GM19239 (cell line): Measurements from ENCODE around the gene CTSD.

Experiments
- DNase-seq: peaks from one replicate; pipeline ENCODE4 v3.0.0; 2011; ENCODE audit warnings: low spot score; ENCODE audit not compliant: insufficient read length
- FAIRE-seq: peaks from 2 replicates; lab custom pipeline; 2011; peaks lifted over from hg19 to GRCh38; lab: Jason Lieb, UNC

Gene CTSD

DNA sequence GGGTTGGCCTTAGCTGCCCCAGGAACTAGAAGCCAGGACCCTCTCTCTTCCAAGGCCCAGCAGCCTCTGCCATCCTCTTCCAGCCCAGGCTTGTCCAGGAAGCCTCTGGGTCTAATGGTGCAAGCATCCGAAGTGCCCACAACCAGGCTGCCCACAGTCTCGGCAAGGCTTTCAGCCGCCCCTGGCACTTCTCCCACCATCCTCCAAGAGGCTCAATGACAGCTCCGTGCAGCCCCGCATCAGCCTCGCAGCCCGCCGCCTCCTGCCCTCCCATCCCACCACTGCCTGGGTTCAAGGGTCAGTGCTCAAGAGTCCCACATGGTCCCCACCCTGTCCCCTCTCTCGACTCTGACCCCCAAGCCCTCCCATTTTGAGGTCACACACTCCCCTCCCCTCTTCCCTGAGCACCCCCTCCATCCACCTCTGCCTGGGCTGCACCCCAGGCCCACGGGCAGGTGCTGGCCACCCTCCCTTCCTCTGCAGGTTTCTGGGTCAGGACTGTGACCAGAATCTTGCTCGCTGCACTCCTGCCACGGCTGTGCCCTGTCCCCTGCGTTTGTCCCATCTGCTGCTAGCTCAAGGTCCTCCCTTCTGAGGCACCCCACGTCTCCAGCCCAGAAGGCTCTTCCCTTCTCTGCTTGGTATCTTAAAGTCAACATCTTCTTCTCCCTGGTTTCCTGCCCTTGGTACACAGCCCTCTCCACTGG is 30.6 kb downstream of the CTSD start:
- DNase-seq (no peak), FAIRE-seq (no peak)

DNA sequence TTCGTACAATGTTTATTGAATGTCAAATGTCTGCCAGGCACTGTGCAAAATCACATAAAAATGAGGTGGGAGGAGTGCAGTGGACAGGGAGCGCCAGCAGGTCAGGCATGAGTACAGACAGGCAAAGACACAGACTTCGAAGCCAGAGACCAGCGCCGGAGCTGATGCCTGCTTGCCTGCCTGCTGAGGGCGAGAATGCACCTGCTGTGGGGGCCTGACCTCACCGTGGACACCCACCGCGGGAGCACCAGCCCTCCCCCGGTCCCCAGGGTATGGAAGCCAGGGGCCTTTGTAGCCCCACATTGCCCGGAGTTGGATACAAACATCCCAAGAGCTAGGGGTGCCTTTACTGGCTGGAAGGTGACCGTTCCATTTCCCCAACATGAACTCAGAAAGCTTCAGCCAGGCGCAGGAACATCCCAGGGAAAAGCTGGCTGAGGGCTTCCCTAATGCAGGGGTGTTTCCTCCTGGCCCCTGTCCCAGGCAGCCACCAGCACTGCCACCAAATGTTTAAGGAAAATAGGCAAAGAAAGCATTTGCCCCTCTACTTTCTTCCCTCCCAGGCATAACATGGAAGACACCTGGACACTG is 31.2 kb downstream of the CTSD start:
- FAIRE-seq = no peak
- no peak for DNase-seq

DNA sequence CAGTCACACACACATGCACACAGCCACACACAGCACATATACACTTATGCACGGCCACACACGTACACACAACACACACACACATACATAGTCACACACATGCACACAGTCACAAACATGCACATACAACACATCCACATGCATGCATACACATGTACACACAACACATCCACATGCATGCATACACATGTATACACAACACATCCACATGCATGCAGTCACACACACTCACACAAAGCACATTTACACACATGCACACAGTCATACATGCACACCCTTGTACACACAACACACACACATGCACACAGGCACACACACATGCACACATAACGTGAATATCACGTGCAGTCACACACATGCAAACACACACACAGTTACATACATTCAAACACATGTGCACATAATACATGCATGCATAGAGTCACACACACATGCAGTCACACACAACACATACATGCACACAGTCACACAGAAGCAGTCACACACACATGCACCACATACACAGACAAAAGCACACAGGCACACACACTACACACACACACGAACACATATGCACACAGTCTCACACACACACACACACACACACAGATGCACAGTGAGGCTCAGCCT is 32.2 kb downstream of the CTSD start:
- DNase-seq (no peak), FAIRE-seq (no peak)

DNA sequence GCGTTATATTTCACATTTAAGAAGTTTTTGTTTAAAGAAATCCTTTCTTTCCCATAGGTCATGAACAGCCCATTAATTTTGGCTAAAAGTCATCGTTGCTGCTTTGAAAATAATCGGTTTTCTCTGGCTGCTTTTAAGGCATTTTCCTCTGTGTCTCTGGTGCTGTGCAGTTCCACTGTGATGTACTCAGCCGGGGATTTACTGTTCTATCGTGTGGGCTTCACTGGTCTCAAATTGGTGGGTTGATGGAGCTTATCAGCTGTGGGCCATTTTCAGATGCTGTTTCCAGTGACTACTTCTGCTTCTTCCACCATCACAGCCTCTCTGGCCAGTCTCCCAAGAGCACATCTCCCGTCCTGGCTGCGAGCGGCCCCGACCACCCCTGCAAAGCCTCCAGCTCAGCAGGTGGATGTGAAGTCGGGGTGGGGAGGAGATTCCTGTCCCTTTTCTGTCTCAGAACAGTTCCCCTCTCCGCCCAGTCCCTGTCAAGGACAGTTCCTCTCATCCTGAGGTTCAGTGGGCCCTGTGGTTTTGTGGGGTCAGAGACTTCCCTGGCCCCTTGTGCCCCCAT is 33.6 kb downstream of the CTSD start:
- no peak for DNase-seq
- FAIRE-seq = no peak

- FAIRE-seq (no peak), DNase-seq (no peak)
Observed at GRCh38 chr11:1729692-1730011, 34.1 kb downstream of the CTSD start.

DNA sequence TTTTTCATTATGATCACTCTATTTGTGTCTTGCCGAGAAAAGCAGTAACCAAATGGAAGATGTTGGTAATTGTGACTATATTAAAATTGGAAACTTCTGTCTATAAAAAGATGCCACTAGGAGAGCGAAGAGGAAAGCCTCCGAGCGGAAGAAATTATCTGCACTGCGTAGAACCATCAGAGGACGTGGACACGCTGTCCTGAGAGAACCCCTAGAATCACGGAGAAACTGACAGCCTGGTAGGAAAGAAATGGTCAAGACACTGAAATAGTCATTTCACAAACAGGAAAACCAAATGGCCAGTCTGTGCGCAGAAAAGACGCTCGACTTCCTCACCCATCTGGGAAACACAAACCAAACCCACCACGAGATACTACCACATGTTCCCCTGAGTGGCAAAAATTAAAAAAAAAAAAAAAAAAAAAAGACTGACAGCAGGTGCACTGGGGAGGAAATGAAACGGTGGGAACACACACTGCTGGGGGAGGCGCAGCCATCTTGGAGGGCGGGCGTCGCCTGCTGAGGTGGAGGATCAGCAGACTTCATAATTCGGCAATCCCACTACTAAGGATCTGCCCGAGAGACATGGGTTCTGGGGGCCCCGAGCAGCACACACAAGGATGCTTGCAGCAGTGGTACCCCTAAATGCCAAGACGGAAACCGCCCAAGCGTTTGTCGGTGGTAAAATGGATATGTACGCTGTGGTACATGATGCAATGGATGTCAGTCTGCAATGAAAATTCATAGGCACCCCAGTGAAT is 34.6 kb downstream of the CTSD start:
- DNase-seq (no peak), FAIRE-seq (no peak)

DNA sequence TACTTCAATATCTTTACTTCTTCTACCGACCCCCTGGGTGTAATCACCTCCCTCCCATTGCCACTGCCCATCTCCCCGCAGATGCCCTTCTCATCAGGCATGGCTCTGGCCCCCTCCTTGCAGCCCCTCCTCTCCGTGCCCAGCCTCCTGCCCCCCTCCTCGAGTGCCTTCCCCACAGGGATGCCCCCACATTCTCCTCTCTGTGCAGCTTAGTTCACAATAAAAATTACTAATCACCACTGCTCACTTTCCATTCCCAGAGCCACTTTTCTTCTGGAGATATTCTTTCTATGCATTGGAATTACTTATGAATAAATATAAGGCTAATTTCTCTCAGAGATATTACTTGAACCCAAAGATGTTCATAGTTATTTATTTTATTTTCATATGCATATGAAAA is 35.4 kb downstream of the CTSD start:
- DNase-seq (no peak), FAIRE-seq (no peak)

DNA sequence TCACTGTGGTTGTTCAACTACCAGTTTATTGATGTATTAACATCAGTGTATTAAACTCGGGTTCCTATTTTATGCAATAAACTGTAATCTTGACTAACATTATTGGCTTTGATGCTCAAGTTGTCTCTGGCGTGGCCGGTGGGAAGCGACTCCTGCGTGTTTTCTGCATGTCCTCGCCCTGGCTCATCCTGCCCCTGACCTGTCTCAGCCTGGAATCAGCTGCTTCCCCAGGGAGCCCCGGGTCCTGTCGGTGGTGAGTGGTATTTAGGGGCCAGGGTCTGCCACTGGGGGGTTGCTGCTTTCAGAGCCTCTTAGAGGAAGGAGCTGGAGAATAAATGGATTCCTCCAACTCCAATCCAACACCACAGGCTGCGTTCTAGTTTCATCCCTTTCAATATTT is 35.9 kb downstream of the CTSD start:
- no peak for FAIRE-seq
- no peak for DNase-seq

DNA sequence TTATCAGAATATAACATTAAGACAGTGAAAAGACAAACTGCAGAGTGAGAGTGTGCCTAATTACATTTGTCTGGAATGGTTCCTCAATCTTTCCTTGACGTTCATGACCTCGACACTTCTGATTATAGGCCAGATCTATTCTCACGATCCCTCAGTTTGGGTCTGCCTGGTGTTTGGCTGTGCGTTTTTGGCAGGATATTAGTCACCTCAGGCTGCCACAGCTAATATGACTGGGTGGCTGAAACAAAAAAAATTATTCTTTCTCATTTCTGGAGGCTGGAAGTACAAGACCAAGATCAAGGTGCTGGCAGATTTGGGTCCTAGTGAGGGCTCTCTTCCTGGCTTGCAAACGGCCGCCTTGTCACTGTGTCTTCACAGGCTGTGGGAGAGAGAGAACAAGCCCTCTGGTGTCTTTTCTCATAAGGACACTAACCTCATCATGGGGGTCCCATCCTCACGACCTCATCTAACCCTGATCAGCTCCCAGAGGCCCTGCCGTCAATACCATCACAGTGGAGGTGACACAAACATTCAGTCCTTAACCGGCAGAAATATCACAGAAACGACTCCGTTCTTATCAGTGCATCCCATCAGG is 36.5 kb downstream of the CTSD start:
- FAIRE-seq (no peak), DNase-seq (no peak)

GRCh38 chr11:1719781-1720180 is 43.9 kb downstream of the CTSD start:
- FAIRE-seq (no peak), DNase-seq (no peak)

GRCh38 chr11:1718326-1718725 is 45.4 kb downstream of the CTSD start:
- FAIRE-seq (no peak), DNase-seq (no peak)

- DNase-seq (no peak), FAIRE-seq (no peak)
Observed at GRCh38 chr11:1717745-1718144, 46.0 kb downstream of the CTSD start.

- FAIRE-seq = no peak
Observed at GRCh38 chr11:1714908-1715885, 48.5 kb downstream of the CTSD start.

GRCh38 chr11:1708716-1709115 is 55.0 kb downstream of the CTSD start:
- FAIRE-seq (no peak), DNase-seq (no peak)

More at GRCh38 chr11:1714908-1715885, 48.5 kb downstream of the CTSD start:
- no peak for DNase-seq

- FAIRE-seq (no peak), DNase-seq (no peak)
Observed at GRCh38 chr11:1707751-1708150, 56.0 kb downstream of the CTSD start.

- FAIRE-seq = no peak
- DNase-seq = no peak
Observed at GRCh38 chr11:1706634-1707400, 56.9 kb downstream of the CTSD start.

- no peak for FAIRE-seq
- no peak for DNase-seq
Observed at GRCh38 chr11:1705126-1706052, 58.3 kb downstream of the CTSD start.

DNA sequence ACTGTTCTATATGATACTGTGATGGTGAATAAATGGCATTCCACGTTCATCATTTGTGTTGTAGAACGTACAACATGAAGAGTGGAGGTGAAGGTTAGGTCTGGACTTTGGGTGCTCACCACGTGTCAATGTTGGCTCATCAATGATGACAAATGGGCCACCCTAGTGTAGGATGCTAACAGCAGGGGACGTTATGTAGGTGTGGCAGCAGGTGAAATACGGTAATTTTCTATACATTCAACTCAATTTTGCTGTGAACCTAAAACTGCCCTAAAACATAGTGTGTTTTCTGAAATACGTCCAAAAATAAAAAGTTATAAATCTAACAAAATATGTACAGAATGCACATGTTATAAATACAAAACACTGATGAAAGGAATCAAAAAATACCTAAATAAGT is 60.6 kb downstream of the CTSD start:
- DNase-seq (no peak), FAIRE-seq (no peak)
